Activated CD4-positive, alpha-beta memory T cell treated with anti-CD3 and anti-CD28 coated beads, Interleukin-2, amount 10 ng/mL, durations not matched to agents 7 days and 5 days (primary cell): ENCODE measurements around the gene SIL1. TPM values are rescaled to one million over a fixed set of nuclear protein-coding genes. Genes with fewer than 3 reads are reported as not detected.

ENCODE experiments used
- CTCF ChIA-PET: fragments of 350-600 bp; sonication (Branson Sonifier 250); formaldehyde crosslinking; loops from one replicate; lab custom pipeline; 2021; ENCODE audit warnings: antibody characterized with exemption, inconsistent platforms; lab: Charles Lee
- POLR2A ChIA-PET: fragments of 350-600 bp; sonication (Branson Sonifier 250); formaldehyde crosslinking; loops from one replicate; lab custom pipeline; 2021; ENCODE audit warnings: antibody characterized with exemption; lab: Charles Lee
- DNase-seq: peaks from one replicate; pipeline ENCODE4 v3.0.0-alpha.2; 2020
- H3K27ac Mint-ChIP-seq: one replicate; pipeline ENCODE4 v1.8.0; 2021; ENCODE audit warnings: mild to moderate bottlenecking, mixed read lengths
- H3K27me3 Mint-ChIP-seq: one replicate; pipeline ENCODE4 v1.8.0; 2021; ENCODE audit warnings: mixed read lengths
- H3K36me3 Mint-ChIP-seq: one replicate; pipeline ENCODE4 v1.8.0; 2021; ENCODE audit warnings: low read depth, mixed read lengths
- H3K4me1 Mint-ChIP-seq: one replicate; pipeline ENCODE4 v1.8.0; 2021; ENCODE audit warnings: mixed read lengths
- H3K4me3 Mint-ChIP-seq: one replicate; pipeline ENCODE4 v1.8.0; 2021; ENCODE audit warnings: mild to moderate bottlenecking, mixed read lengths
- H3K9me3 Mint-ChIP-seq: one replicate; pipeline ENCODE4 v1.8.0; 2021; ENCODE audit warnings: mixed read lengths
- total RNA-seq, 2 experiments: library from RNA; stranded (reverse); gene quantifications; one replicate each; pipeline ENCODE4 v1.2.3, GENCODE V29; 2021

SIL1 gene
- total RNA-seq, 2 experiments from 2014 or later = 23.1 to 39.7 TPM

DNA sequence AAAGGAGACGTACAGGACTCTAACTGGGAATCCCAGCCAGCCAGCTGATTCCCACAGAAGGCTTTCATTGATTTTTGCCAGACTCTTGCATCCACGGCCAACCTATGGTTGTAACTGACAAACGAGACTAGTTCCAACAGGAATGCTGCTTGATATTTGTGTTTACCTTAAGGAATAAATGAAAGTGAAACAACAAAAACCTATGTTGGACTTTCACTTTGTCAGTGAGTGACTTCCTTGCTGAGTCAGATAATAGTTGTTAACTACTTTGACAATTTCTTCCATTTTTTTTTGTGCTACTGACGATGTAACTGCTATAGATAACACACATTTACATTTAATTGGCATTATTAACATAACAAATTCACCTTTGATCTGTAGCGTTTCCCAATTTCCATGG is 259.6 kb downstream of the SIL1 start:
- Mint-ChIP-seq H3K4me3 (no peak overlapping the region), H3K36me3 (peaks cover 3% of the 10 kb centered on the region), H3K27ac (no peak overlapping the region), H3K9me3 (no peaks in the 10 kb centered on the region), H3K4me1 (peaks cover 12% of the 10 kb centered on the region), H3K27me3 (no peaks in the 10 kb centered on the region)
- ChIA-PET POLR2A (no interaction called here), CTCF (no interaction called here)
- no peak for DNase-seq

DNA sequence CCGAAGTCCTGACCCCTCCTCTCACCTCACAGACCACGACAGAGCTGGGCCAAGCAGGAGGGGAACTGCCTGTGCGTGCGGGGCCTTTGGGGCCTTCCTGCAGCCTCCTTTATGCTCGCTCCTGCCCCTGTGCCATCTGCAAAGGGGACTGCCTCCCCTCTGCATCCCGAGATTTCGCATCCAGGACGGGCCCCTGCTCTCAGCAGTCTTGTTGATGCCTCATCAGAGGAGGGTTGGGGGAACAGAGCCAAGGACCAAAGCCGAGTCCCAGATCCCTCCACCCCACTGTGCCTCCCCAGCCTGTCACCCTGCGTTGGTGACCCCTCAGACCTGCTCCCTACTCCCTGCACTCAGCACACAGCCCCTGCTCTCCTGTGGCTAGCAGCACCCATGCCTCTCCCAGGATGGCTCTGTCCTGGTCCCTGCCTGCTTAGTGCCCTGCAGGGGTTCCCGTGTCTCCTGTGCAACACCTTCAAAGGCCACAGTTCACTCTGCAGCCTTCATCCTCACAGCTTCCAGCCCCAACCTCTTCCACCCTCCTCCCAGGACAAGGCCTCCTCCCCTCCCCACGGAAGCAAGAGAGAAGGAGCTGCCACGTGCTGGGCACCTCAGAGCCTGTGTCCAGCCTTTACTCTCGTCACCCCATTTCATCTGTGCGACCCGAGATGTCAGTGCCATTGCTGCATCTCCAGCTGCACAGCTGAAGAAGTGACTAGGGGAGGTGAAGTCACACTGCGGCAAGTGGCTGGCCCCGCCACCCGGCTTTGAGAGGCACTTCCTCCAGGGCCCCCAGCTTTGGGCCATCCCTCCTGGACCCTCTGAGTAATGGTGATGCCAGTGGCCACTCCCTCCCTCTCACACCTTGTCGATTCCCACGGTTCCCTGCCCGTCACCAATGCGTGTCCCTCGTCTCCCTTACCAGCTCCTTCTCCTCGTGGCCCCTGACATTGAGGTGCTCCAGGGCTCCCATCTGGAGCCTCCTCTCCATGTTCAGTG is 260.5 kb downstream of the SIL1 start:
- no peak overlapping the region for H3K4me3 Mint-ChIP-seq
- DNase-seq = no peak
- no peaks in the 10 kb centered on the region for H3K9me3 Mint-ChIP-seq
- H3K36me3 Mint-ChIP-seq = peaks cover 9% of the 10 kb centered on the region
- ChIA-PET CTCF (no interaction called here), POLR2A (no interaction called here)
- peak overlapping the region; percentile 33 for H3K27ac Mint-ChIP-seq
- no peaks in the 10 kb centered on the region for H3K27me3 Mint-ChIP-seq
- H3K4me1 Mint-ChIP-seq = peaks cover 12% of the 10 kb centered on the region

DNA sequence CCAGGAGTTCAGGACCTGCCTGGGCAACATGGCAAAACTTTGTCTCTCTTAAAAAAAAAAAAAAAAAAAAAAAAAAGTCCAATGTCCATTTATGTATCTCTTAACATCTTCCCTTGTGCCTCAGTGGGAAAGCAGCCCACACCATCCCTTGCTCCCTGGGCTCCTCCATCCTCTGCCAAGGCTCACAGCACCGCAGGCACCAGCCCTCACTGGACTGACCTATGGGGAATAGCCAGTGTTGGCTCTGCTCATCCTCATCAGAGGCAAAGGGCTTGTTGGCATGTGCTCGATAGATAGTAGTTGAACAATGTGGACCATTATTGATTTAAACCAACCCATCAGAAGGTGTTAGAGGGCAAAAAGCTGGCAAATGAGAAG is 261.2 kb downstream of the SIL1 start:
- H3K36me3 Mint-ChIP-seq = peaks cover 11% of the 10 kb centered on the region
- H3K4me1 Mint-ChIP-seq = peaks cover 12% of the 10 kb centered on the region
- no peak overlapping the region for H3K27ac Mint-ChIP-seq
- ChIA-PET POLR2A (no interaction called here), CTCF (no interaction called here)
- H3K9me3 Mint-ChIP-seq = no peaks in the 10 kb centered on the region
- no peak for DNase-seq
- H3K4me3 Mint-ChIP-seq = no peak overlapping the region
- no peaks in the 10 kb centered on the region for H3K27me3 Mint-ChIP-seq

DNA sequence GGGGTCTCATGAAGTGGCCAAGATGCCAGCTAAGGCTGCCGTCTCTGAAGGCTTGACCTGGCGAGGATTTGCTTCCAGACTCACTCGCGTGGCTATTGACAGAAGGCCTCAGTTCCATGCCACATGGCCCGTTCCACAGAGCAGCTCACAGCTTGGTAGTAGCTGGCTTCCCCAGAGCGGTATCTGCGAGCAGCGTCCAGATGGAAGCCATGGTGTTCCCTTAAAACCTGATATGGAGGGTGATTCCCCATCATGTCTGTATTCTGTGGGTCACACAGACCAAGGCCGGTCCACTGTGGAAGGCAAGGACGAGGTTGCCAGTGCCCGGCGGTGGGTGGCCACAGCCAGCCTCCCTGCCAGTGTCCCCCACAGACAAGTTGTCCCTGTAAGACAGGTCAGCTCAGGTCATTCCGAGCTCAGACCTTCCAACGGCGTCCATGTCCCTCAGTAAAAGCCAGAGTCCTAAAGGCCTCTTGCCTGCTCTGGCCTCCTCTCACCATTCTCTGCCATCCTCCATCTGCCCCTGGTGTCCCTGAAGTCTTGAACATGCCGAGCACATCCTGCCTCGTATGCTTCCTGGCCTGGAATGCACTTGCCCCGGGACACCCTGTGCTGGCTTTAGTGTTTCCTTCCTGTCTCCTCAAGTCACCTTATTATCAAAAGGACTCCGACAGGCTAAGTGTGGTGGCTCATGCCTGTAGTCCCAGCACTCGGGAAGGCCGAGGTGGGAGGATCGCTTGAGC is 261.8 kb downstream of the SIL1 start:
- Mint-ChIP-seq H3K36me3 (peaks cover 16% of the 10 kb centered on the region), H3K4me3 (no peak overlapping the region), H3K4me1 (peaks cover 12% of the 10 kb centered on the region), H3K27ac (no peak overlapping the region), H3K9me3 (no peaks in the 10 kb centered on the region), H3K27me3 (no peaks in the 10 kb centered on the region)
- POLR2A ChIA-PET = interaction anchor here (1.4 kb wide), 1 partner anchor 11 kb away, joined by 4 read pairs; no protein-coding TSS in a partner anchor
- no peak for DNase-seq
- CTCF ChIA-PET = no interaction called here

- no peak overlapping the region for H3K4me3 Mint-ChIP-seq
- H3K4me1 Mint-ChIP-seq = peaks cover 10% of the 10 kb centered on the region
- no peak for DNase-seq
- ChIA-PET CTCF (no interaction called here), POLR2A (interaction anchor here (1.4 kb wide), 1 partner anchor 11 kb away, joined by 4 read pairs; no protein-coding TSS in a partner anchor)
- H3K27me3 Mint-ChIP-seq = no peaks in the 10 kb centered on the region
- H3K27ac Mint-ChIP-seq = no peak overlapping the region
- no peaks in the 10 kb centered on the region for H3K9me3 Mint-ChIP-seq
- peaks cover 19% of the 10 kb centered on the region for H3K36me3 Mint-ChIP-seq
These were observed 262.7 kb downstream of the SIL1 start for GRCh38 chr5:138935466-138935865.

DNA sequence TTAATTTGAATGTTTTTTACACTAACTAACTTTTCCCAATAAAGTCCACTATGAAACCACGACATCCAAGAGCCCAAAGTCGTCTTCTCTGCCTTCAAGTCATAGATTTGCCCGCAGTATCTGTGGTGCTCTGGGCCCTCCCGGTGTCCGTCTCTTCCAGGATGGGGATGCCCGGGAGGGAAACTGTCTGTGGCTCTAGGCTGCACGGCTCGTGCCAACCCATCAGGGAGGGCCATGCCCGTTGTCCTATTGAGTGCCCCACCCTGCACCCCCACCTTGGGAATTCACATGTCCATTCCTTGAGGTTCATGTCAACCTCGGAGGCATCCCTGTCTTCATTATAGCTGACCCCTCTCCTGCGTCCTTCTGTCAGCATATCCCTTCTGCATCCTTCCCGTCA is 263.2 kb downstream of the SIL1 start:
- POLR2A ChIA-PET = interaction anchor here (1.4 kb wide), 1 partner anchor 12 kb away, joined by 4 read pairs; no protein-coding TSS in a partner anchor
- CTCF ChIA-PET = no interaction called here
- Mint-ChIP-seq H3K36me3 (peaks cover 19% of the 10 kb centered on the region), H3K9me3 (no peaks in the 10 kb centered on the region), H3K4me1 (peaks cover 10% of the 10 kb centered on the region), H3K4me3 (no peak overlapping the region), H3K27me3 (no peaks in the 10 kb centered on the region), H3K27ac (no peak overlapping the region)
- DNase-seq = no peak

DNA sequence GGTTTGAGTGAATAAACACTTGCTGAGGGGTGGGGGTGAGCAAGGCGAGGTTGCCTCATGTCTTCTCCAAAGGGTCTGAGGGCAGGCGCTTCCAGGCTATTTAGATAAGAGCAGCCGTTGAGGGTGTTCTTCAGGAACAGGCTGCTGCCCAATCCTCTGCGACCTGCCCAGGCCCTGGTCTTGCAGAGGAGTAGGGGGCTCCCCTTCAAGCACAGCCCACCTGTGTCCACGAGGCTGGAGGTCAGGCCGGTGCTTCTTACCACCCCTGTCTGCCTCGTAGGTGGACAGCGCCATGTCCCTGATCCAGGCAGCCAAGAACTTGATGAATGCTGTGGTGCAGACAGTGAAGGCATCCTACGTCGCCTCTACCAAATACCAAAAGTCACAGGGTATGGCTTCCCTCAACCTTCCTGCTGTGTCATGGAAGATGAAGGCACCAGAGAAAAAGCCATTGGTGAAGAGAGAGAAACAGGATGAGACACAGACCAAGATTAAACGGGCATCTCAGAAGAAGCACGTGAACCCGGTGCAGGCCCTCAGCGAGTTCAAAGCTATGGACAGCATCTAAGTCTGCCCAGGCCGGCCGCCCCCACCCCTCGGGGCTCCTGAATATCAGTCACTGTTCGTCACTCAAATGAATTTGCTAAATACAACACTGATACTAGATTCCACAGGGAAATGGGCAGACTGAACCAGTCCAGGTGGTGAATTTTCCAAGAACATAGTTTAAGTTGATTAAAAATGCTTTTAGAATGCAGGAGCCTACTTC is 264.5 kb downstream of the SIL1 start:
- DNase-seq = no peak
- peaks cover 19% of the 10 kb centered on the region for H3K36me3 Mint-ChIP-seq
- no peaks in the 10 kb centered on the region for H3K27me3 Mint-ChIP-seq
- CTCF ChIA-PET = no interaction called here
- no peak overlapping the region for H3K27ac Mint-ChIP-seq
- no peaks in the 10 kb centered on the region for H3K9me3 Mint-ChIP-seq
- no peak overlapping the region for H3K4me3 Mint-ChIP-seq
- H3K4me1 Mint-ChIP-seq = peaks cover 6% of the 10 kb centered on the region
- POLR2A ChIA-PET = no interaction called here

- Mint-ChIP-seq H3K4me3 (no peak overlapping the region), H3K4me1 (no peaks in the 10 kb centered on the region), H3K9me3 (no peaks in the 10 kb centered on the region), H3K27me3 (no peaks in the 10 kb centered on the region), H3K36me3 (peaks cover 19% of the 10 kb centered on the region), H3K27ac (no peak overlapping the region)
- DNase-seq = no peak
- ChIA-PET CTCF (interaction anchor here (0.6 kb wide), 1 partner anchor 322 kb away, joined by 3 read pairs; no protein-coding TSS in a partner anchor), POLR2A (no interaction called here)
These were observed 265.9 kb downstream of the SIL1 start for GRCh38 chr5:138932171-138932810.

GRCh38 chr5:138930371-138931097 is 267.6 kb downstream of the SIL1 start:
- H3K9me3 Mint-ChIP-seq = no peaks in the 10 kb centered on the region
- H3K27me3 Mint-ChIP-seq = no peaks in the 10 kb centered on the region
- peaks cover 22% of the 10 kb centered on the region for H3K36me3 Mint-ChIP-seq
- CTCF ChIA-PET = no interaction called here
- H3K4me3 Mint-ChIP-seq = no peak overlapping the region
- H3K27ac Mint-ChIP-seq = no peak overlapping the region
- no peak for DNase-seq
- H3K4me1 Mint-ChIP-seq = no peaks in the 10 kb centered on the region
- POLR2A ChIA-PET = no interaction called here

GRCh38 chr5:138929571-138929955 is 268.6 kb downstream of the SIL1 start:
- CTCF ChIA-PET = no interaction called here
- POLR2A ChIA-PET = no interaction called here

GRCh38 chr5:138927979-138928378 is 270.2 kb downstream of the SIL1 start:
- Mint-ChIP-seq H3K4me3 (no peak overlapping the region), H3K27ac (no peak overlapping the region), H3K27me3 (no peaks in the 10 kb centered on the region), H3K9me3 (no peaks in the 10 kb centered on the region), H3K36me3 (peaks cover 14% of the 10 kb centered on the region), H3K4me1 (no peaks in the 10 kb centered on the region)
- no peak for DNase-seq
- ChIA-PET CTCF (no interaction called here), POLR2A (no interaction called here)

More at GRCh38 chr5:138929571-138929955, 268.6 kb downstream of the SIL1 start:
- Mint-ChIP-seq H3K9me3 (no peaks in the 10 kb centered on the region), H3K27ac (no peak overlapping the region), H3K4me1 (no peaks in the 10 kb centered on the region), H3K4me3 (no peak overlapping the region), H3K27me3 (no peaks in the 10 kb centered on the region), H3K36me3 (peaks cover 22% of the 10 kb centered on the region)
- no peak for DNase-seq

DNA sequence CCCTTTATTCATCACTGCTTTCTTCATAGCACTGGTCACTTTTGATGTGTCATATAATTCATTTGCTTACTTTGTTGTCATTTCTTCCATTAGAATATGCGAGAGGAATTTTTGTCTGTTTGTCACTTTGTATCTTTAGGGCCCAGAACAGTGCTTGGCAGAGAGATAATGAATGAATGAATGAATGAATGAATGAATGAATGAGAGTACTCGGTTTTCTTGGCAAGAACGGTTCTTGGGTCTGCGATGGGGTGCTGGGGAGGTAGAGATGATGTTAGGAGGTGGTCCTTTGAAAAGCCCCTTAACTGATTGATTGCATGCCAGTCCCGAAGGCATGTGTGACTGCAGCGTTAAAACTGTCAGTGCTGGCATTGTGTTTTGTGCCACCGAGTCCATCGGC is 270.6 kb downstream of the SIL1 start:
- Mint-ChIP-seq H3K36me3 (peaks cover 13% of the 10 kb centered on the region), H3K27ac (no peak overlapping the region), H3K4me3 (no peak overlapping the region), H3K4me1 (no peaks in the 10 kb centered on the region), H3K9me3 (no peaks in the 10 kb centered on the region), H3K27me3 (no peaks in the 10 kb centered on the region)
- ChIA-PET CTCF (no interaction called here), POLR2A (no interaction called here)
- no peak for DNase-seq
